Mesendoderm (in vitro differentiated cells): ENCODE measurements around the gene CRYGA.
"Not testable (repeated sequence)": the region's sequence is repeated elsewhere in the genome, so short reads cannot be mapped to it uniquely, and the experiment has no call there.

ENCODE experiments used
- DNase-seq: peaks from one replicate; pipeline ENCODE4 v3.0.0; 2013
- H2AK5ac ChIP-seq: 2 replicates; pipeline ENCODE4 v1.6.1; 2013; ENCODE audit warnings: low read length, inconsistent platforms
- H2BK120ac ChIP-seq: 2 replicates; pipeline ENCODE4 v1.6.1; 2013; ENCODE audit warnings: low read depth, mild to moderate bottlenecking, low read length, moderate library complexity, mixed read lengths
- H2BK15ac ChIP-seq: replicated peaks from 2 replicates; pipeline ENCODE4 v1.6.1; 2013; ENCODE audit warnings: low read depth, mild to moderate bottlenecking, moderate library complexity
- H2BK5ac ChIP-seq: 2 replicates; pipeline ENCODE4 v1.6.1; 2013; ENCODE audit warnings: low read length, inconsistent platforms
- H3K18ac ChIP-seq: 2 replicates; pipeline ENCODE4 v1.6.1; 2013; ENCODE audit warnings: mild to moderate bottlenecking, low read length, mixed read lengths
- H3K23ac ChIP-seq: one replicate; pipeline ENCODE4 v1.6.1; 2013; ENCODE audit warnings: low read length
- H3K27ac ChIP-seq: 2 replicates; pipeline ENCODE4 v1.5.1; 2013; ENCODE audit warnings: low read depth, mild to moderate bottlenecking, inconsistent platforms, low read length, moderate library complexity
- H3K27me3 ChIP-seq: 2 replicates; pipeline ENCODE4 v1.6.1; 2013; ENCODE audit warnings: low read length, control low read depth, mild to moderate bottlenecking, inconsistent platforms; ENCODE audit not compliant: insufficient read depth, poor library complexity
- H3K36me3 ChIP-seq: 2 replicates; pipeline ENCODE4 v1.6.1; 2013; ENCODE audit warnings: low read length, inconsistent platforms; ENCODE audit not compliant: control insufficient read depth, insufficient read depth
- H3K4ac ChIP-seq: one replicate; pipeline ENCODE4 v1.6.1; 2013; ENCODE audit warnings: low read depth, mild to moderate bottlenecking, low read length, moderate library complexity
- H3K4me1 ChIP-seq: 2 replicates; pipeline ENCODE4 v1.6.1; 2013; ENCODE audit warnings: low read depth, low read length, inconsistent platforms; ENCODE audit not compliant: control insufficient read depth
- H3K4me2 ChIP-seq: 2 replicates; pipeline ENCODE4 v1.6.1; 2013; ENCODE audit warnings: low read length
- H3K4me3 ChIP-seq: 2 replicates; pipeline ENCODE4 v1.5.1; 2013; ENCODE audit warnings: mild to moderate bottlenecking, low read length
- H3K56ac ChIP-seq: one replicate; pipeline ENCODE4 v1.6.1; 2013; ENCODE audit warnings: low read length
- H3K79me1 ChIP-seq: 2 replicates; pipeline ENCODE4 v1.6.1; 2013; ENCODE audit warnings: low read length, inconsistent platforms
- H3K79me2 ChIP-seq: 2 replicates; pipeline ENCODE4 v1.6.1; 2013; ENCODE audit warnings: mild to moderate bottlenecking, low read length; ENCODE audit not compliant: control insufficient read depth, insufficient read depth
- H3K9ac ChIP-seq: 2 replicates; pipeline ENCODE4 v1.6.1; 2013; ENCODE audit warnings: low read length, inconsistent platforms
- H4K5ac ChIP-seq: one replicate; pipeline ENCODE4 v1.6.1; 2013; ENCODE audit warnings: low read length
- H4K8ac ChIP-seq: one replicate; pipeline ENCODE4 v1.6.1; 2013; ENCODE audit warnings: low read depth, mild to moderate bottlenecking, control low read depth, low read length, moderate library complexity
- WGBS: extraction: QIAGEN DNeasy Blood & Tissue Kit; methylation state at CpG from one replicate; pipeline ENCODE4 v1.1.7; 2013; ENCODE audit warnings: low lambda C conversion rate, missing lambda C conversion rate; ENCODE audit not compliant: insufficient coverage; ENCODE audit errors: extremely low coverage; 5-methylcytosine and 5-hydroxymethylcytosine counted together

Gene CRYGA

GRCh38 chr2:208146006-208146405 lies 17.4 kb downstream of the CRYGA start, which contains the start of gene CRYGB:
Gene CRYGB (minus strand): TSS chr2:208146158. CDS start chr2:208146120, 38 bp downstream.
- H3K9ac ChIP-seq = no peak within 1 kb of the TSS
- peak within 1 kb of the TSS; percentile 44 for H4K5ac ChIP-seq
- H3K27me3 ChIP-seq = no peaks in the 10 kb centered on the region
- H3K4me3 ChIP-seq = no peak within 1 kb of the TSS
- H2BK15ac ChIP-seq = no peak within 1 kb of the TSS
- peak within 1 kb of the TSS; percentile 35 for H2BK5ac ChIP-seq
- no peaks in the 10 kb centered on the region for H3K79me2 ChIP-seq
- DNase-seq = peak; percentile 52
- no peak within 1 kb of the TSS for H3K18ac ChIP-seq
- no peak within 1 kb of the TSS for H2BK120ac ChIP-seq
- no peak within 1 kb of the TSS for H4K8ac ChIP-seq
- peaks cover 6% of the 10 kb centered on the region for H3K4me1 ChIP-seq
- H3K4me2 ChIP-seq = no peak within 1 kb of the TSS
- WGBS = no CpG with 5 or more reads among the region's 6 CpGs
- no peaks in the 10 kb centered on the region for H3K79me1 ChIP-seq
- H3K56ac ChIP-seq = peak within 1 kb of the TSS; percentile 27
- no peaks in the 10 kb centered on the region for H3K36me3 ChIP-seq
- peak within 1 kb of the TSS; percentile 68 for H2AK5ac ChIP-seq
- H3K4ac ChIP-seq = no peak within 1 kb of the TSS
- H3K27ac ChIP-seq = no peak within 1 kb of the TSS
- no peak within 1 kb of the TSS for H3K23ac ChIP-seq

- Histone ChIP-seq H3K27ac (peak overlapping the region; percentile 94), H3K4me3 (no peak overlapping the region), H3K27me3 (no peaks in the 10 kb centered on the region), H3K18ac (peak overlapping the region; percentile 93), H3K9ac (peak overlapping the region; percentile 23), H2BK5ac (peak overlapping the region; percentile 99), H3K36me3 (no peaks in the 10 kb centered on the region), H3K4me2 (no peak overlapping the region), H2AK5ac (peak overlapping the region; percentile 95), H4K5ac (no peak overlapping the region), H3K23ac (no peak overlapping the region), H2BK15ac (no peak overlapping the region), H3K79me2 (no peaks in the 10 kb centered on the region), H3K56ac (peak overlapping the region; percentile 86), H4K8ac (no peak overlapping the region), H3K4ac (peak overlapping the region; percentile 48), H3K4me1 (peaks cover 6% of the 10 kb centered on the region), H3K79me1 (no peaks in the 10 kb centered on the region), H2BK120ac (peak overlapping the region; percentile 75)
- WGBS = no CpG with 5 or more reads among the region's 14 CpGs
- DNase-seq = peak; percentile 97
Measured at GRCh38 chr2:208142925-208143799, 20.2 kb downstream of the CRYGA start.

GRCh38 chr2:208142240-208142924 lies 21.0 kb downstream of the CRYGA start:
- Histone ChIP-seq H2AK5ac (peak overlapping the region; percentile 95), H3K36me3 (no peaks in the 10 kb centered on the region), H3K27ac (peak overlapping the region; percentile 94), H4K8ac (no peak overlapping the region), H3K4me1 (peaks cover 5% of the 10 kb centered on the region), H3K4ac (peak overlapping the region; percentile 28), H3K27me3 (no peaks in the 10 kb centered on the region), H4K5ac (no peak overlapping the region), H3K56ac (peak overlapping the region; percentile 86), H3K9ac (peak overlapping the region; percentile 23), H3K4me2 (no peak overlapping the region), H3K79me1 (no peaks in the 10 kb centered on the region), H3K18ac (peak overlapping the region; percentile 93), H2BK120ac (peak overlapping the region; percentile 46), H3K79me2 (no peaks in the 10 kb centered on the region), H3K4me3 (no peak overlapping the region), H2BK5ac (peak overlapping the region; percentile 99), H3K23ac (no peak overlapping the region), H2BK15ac (no peak overlapping the region)
- no peak for DNase-seq
- WGBS = no CpG with 5 or more reads among the region's 8 CpGs

GRCh38 chr2:208139447-208139846 lies 23.9 kb downstream of the CRYGA start:
- H3K79me1 ChIP-seq = no peaks in the 10 kb centered on the region
- no peaks in the 10 kb centered on the region for H3K27me3 ChIP-seq
- H3K4ac ChIP-seq = no peak overlapping the region
- no peak overlapping the region for H2BK5ac ChIP-seq
- H3K23ac ChIP-seq = no peak overlapping the region
- no peak overlapping the region for H2BK15ac ChIP-seq
- H3K18ac ChIP-seq = no peak overlapping the region
- no peaks in the 10 kb centered on the region for H3K79me2 ChIP-seq
- H2AK5ac ChIP-seq = no peak overlapping the region
- no peak overlapping the region for H4K8ac ChIP-seq
- no peak overlapping the region for H3K4me2 ChIP-seq
- no CpG with 5 or more reads among the region's 18 CpGs for WGBS
- H3K27ac ChIP-seq = no peak overlapping the region
- no peak for DNase-seq
- peaks cover 5% of the 10 kb centered on the region for H3K4me1 ChIP-seq
- no peak overlapping the region for H3K56ac ChIP-seq
- no peak overlapping the region for H3K9ac ChIP-seq
- no peaks in the 10 kb centered on the region for H3K36me3 ChIP-seq
- H2BK120ac ChIP-seq = no peak overlapping the region
- no peak overlapping the region for H3K4me3 ChIP-seq
- H4K5ac ChIP-seq = no peak overlapping the region

- H2BK5ac ChIP-seq, H2BK120ac ChIP-seq, H3K79me1 ChIP-seq, H2AK5ac ChIP-seq, H3K36me3 ChIP-seq, H3K27me3 ChIP-seq, H3K56ac ChIP-seq, H3K4me3 ChIP-seq, H4K5ac ChIP-seq, H3K4me1 ChIP-seq, H3K4ac ChIP-seq, H3K23ac ChIP-seq, H3K4me2 ChIP-seq, H4K8ac ChIP-seq, H3K79me2 ChIP-seq, H3K9ac ChIP-seq, DNase-seq, H3K18ac ChIP-seq, H3K27ac ChIP-seq, H2BK15ac ChIP-seq: not testable (repeated sequence)
- WGBS = no CpG with 5 or more reads among the region's 7 CpGs
Measured at GRCh38 chr2:208138334-208138733, 25.1 kb downstream of the CRYGA start.
